Kidney epithelial cell (primary cell): ENCODE data around the gene C1QTNF5. TPM values are rescaled to one million over a fixed set of nuclear protein-coding genes. Genes with fewer than 3 reads are reported as not detected.

Source experiments
- DNase-seq: peaks from one replicate; pipeline ENCODE4 v3.0.0-alpha.2; 2010; ENCODE audit warnings: low read depth
- H3K27me3 ChIP-seq: 2 replicates; pipeline ENCODE4 v1.6.0; 2011; ENCODE audit warnings: low read length; ENCODE audit not compliant: control insufficient read depth, insufficient read depth
- H3K36me3 ChIP-seq: 2 replicates; pipeline ENCODE4 v1.5.1; 2011; ENCODE audit warnings: low read length; ENCODE audit not compliant: control insufficient read depth, insufficient read depth
- H3K4me3 ChIP-seq: 2 replicates; pipeline ENCODE4 v1.5.1; 2011; ENCODE audit warnings: low read depth, mild to moderate bottlenecking, control low read depth, low read length
- total RNA-seq: library from RNA; depleted of rRNA; stranded (reverse); fragments of >200 nt; gene quantifications from 2 replicates; pipeline ENCODE4 v1.2.3, GENCODE V29; 2015
- TF ChIP-seq, protein P1 (sequence below): IDR thresholded peaks from 2 replicates; pipeline ENCODE4 v1.5.1; 2011; ENCODE audit warnings: mild to moderate bottlenecking, moderate library complexity, low read length, control low read depth, inconsistent platforms; ENCODE audit not compliant: insufficient read depth, poor library complexity, severe bottlenecking

C1QTNF5 gene
- total RNA-seq, 1 donor from 2014 or later: 2.9 TPM

DNA sequence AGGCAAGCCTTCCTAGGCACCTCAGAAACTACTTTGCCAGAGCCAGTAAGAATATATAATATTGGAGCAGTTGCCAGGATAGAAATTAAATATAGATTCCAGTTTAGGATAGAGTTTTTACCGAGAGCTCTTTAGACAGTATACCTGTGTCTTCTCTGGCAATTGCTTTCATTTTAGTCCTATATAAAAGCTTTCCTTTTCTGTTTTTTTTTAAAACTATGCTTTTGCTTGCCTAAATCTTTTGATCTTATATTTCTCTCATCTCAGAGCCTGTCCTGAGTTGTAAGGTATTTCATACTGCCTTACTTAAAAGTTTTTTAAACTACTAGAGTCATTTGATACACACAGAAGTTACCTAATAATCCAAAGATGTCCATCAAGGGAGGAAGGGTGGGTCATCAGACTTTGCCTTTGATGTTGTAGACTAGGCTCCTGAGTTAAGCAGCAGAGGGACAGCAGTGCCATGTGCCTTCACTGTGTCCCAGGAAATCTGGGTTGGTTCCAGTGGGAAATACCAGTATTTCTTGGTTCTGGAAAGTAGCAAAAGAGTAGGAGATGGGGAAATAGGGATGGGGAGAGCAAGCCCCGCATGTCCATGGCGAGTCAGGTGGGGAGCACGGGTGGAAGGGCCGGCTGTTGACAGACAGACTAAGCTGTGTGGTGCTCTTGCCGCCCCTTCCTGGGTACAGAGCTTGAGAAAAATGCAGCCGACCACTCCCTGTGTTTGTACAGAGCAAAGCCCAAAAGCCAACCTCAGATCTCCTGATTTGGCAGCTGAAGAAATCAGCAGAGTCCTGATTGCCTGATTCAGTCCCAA, 34.9 kb downstream of the C1QTNF5 start:
- Histone ChIP-seq H3K4me3 (no peak overlapping the region), H3K36me3 (peaks cover 6% of the 10 kb centered on the region), H3K27me3 (no peaks in the 10 kb centered on the region)
- TF ChIP-seq, protein P1, sequence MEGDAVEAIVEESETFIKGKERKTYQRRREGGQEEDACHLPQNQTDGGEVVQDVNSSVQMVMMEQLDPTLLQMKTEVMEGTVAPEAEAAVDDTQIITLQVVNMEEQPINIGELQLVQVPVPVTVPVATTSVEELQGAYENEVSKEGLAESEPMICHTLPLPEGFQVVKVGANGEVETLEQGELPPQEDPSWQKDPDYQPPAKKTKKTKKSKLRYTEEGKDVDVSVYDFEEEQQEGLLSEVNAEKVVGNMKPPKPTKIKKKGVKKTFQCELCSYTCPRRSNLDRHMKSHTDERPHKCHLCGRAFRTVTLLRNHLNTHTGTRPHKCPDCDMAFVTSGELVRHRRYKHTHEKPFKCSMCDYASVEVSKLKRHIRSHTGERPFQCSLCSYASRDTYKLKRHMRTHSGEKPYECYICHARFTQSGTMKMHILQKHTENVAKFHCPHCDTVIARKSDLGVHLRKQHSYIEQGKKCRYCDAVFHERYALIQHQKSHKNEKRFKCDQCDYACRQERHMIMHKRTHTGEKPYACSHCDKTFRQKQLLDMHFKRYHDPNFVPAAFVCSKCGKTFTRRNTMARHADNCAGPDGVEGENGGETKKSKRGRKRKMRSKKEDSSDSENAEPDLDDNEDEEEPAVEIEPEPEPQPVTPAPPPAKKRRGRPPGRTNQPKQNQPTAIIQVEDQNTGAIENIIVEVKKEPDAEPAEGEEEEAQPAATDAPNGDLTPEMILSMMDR: no peak
- DNase-seq: no peak

DNA sequence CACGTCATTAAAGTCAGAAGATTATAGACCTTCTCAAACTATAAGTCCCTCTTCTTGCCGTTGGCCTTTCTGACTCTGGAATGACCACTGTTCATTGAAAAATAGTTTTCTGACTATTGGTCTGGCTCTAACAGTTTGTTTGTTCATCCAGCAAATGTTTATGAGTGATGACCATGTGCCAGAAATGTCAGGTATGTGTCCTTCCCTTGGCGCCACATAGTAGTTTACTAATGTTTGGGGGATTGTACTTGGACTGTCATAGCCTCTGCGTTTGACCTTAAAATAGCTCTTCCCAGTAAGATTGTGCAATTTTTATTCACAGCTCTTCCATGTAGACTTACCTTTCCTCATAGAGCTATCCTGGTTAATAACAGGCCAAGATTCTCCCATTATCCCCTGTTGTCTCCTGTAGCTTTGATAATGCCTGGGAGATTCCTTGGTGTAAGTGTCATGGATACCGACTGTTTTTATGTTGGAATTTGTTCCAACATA, 37.4 kb downstream of the C1QTNF5 start:
- Histone ChIP-seq H3K27me3 (no peaks in the 10 kb centered on the region), H3K36me3 (peaks cover 4% of the 10 kb centered on the region), H3K4me3 (no peak overlapping the region)
- TF ChIP-seq, protein P1: no peak
- no peak for DNase-seq

DNA sequence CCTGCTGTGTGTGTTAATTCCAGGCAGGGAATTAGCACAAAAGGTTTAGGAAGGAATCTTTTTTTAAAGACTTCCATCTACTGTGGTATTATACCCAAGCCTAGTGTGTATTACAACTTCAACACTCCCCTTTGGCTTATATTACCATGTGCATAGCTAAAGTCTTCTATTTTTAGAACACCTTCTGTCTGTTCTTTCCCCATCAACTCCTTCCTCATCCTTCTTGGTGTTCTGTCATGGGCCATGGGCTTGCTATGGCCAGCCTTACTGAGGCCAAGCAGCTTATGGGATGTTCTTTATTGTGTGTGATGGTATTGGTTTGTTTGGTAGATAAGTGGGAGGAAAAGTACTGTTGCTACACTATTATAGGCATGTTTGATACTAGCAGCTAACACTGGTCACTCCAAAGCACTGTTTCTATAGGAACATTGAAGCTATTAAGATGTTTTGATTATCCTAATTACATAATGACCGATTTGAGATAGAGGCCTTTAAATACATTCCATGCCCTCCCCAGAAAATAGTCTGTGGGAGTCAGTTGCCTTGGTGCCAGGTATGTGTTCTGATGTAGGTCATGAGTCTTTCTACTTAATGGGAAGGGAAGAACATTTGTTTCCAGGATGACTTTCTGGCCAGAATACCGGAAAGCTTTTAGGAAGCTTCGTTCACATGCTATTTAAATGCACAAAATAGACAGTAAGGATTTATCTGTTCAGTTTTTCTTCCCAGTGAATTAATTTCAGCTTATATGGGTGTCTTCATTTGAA, 40.3 kb downstream of the C1QTNF5 start:
- no peaks in the 10 kb centered on the region for H3K27me3 ChIP-seq
- TF ChIP-seq, protein P1: no peak
- DNase-seq: no peak
- H3K4me3 ChIP-seq: no peak overlapping the region
- H3K36me3 ChIP-seq: peaks cover 4% of the 10 kb centered on the region

DNA sequence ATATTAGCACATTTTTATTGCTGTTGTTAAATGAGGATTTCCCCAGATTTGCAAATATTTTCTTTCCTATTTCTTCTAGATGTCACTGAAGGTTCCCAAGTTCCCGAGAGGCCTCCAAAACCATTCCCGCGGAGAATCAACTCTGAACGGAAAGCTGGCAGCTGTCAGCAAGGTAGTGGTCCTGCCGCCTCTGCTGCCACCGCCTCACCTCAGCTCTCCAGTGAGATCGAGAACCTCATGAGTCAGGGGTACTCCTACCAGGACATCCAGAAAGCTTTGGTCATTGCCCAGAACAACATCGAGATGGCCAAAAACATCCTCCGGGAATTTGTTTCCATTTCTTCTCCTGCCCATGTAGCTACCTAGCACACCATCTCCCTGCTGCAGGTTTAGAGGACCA, 41.3 kb downstream of the C1QTNF5 start:
- Histone ChIP-seq H3K27me3 (no peaks in the 10 kb centered on the region), H3K36me3 (peaks cover 4% of the 10 kb centered on the region), H3K4me3 (no peak overlapping the region)
- TF ChIP-seq, protein P1: no peak
- DNase-seq: no peak

DNA sequence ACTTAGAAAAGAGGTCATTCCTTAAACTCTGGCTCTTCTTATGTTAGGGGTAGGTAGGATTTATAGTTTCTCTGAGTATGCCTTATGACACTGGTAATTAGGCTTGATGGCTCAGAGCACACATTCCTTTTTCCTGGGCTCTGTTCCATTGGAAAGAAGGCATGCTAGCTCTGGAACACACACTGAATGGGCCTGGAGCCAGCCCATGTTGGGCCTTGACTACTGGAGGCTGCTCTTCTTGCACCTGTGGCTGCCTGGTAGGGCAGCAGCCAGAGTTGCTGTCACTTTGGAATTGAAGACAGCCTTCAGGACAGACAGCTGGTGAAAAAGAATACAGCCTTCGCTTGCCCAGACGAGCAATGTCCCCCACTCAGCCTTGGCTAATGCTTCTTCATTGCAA, 42.0 kb downstream of the C1QTNF5 start:
- no peak overlapping the region for H3K4me3 ChIP-seq
- TF ChIP-seq, protein P1: no peak
- DNase-seq: no peak
- no peaks in the 10 kb centered on the region for H3K27me3 ChIP-seq
- peaks cover 4% of the 10 kb centered on the region for H3K36me3 ChIP-seq
